Stimulated activated naive CD8-positive, alpha-beta T cell treated with anti-CD3 and anti-CD28 coated beads, Interleukin-15, Interleukin-2, amounts not matched to agents 100 U/mL and 50 U/mL, for 24 hours (primary cell): ENCODE data around the gene KCNN2.

Source experiments
- ATAC-seq: fragments of 150-1000 bp; cut with Tn5 transposase; one replicate; pipeline ENCODE4 v1.10.0; 2021
- DNase-seq: peaks from one replicate; pipeline ENCODE4 v3.0.0; 2021

KCNN2 gene

GRCh38 chr5:114362977-114363761, 1.3 kb downstream of the KCNN2 start:
- no peak for DNase-seq
- peak; percentile 40 for ATAC-seq

- DNase-seq (no peak), ATAC-seq (no peak)
Observed at GRCh38 chr5:114363837-114364236, 2.0 kb downstream of the KCNN2 start.

DNA sequence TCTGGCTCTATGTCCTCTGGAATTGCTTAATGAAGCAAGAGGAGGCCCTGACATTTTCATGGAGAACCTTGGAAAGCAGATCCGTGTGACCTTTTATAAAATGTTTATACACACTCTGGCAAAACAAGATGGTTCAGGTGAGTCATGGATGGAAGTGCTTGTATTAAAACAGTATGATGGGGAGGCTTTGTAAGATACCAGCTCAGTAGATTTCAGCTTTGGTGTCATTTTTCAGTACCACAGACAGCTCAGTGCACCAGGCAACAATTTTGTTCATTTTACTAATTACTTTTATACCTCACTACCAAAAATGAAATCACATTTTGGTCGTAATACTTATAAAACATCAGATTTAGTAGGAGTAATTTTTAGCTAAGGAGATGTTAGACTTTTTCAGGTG, 5.2 kb downstream of the KCNN2 start:
- no peak for DNase-seq
- ATAC-seq = no peak

DNA sequence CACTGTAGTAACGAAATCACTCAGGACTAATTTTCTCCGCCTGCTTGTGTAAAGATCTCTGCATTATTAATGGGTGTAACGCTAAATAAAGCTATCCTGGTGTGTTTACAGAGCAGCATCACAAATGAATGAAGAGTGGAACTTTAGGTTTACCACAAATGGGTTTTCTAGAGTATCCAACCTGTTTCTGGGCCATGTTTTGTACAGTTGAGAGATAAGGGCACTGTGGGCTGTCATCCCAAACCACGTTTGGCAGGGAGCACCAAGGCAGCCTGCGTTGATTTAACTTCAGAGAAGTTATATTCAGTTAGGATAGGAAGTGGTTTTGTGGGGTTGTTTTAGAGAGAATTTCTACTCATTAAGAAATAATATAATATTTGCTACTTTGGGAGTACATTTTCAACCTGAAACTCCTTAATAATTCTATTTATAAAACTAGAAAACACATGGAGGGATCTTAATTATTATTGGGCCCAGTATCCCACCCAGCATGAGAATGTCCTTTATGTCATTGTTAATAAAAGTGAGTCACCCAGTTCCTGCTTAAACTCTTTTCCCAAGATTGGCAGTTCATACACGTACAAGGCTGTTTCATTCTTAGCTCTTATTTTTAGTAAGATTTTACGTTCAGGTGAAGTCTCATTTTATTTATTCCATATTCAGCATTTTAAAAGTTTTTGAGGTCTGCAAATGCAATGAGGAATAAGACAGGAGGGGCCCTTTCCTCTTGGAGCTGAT, 8.0 kb downstream of the KCNN2 start:
- no peak for ATAC-seq

DNA sequence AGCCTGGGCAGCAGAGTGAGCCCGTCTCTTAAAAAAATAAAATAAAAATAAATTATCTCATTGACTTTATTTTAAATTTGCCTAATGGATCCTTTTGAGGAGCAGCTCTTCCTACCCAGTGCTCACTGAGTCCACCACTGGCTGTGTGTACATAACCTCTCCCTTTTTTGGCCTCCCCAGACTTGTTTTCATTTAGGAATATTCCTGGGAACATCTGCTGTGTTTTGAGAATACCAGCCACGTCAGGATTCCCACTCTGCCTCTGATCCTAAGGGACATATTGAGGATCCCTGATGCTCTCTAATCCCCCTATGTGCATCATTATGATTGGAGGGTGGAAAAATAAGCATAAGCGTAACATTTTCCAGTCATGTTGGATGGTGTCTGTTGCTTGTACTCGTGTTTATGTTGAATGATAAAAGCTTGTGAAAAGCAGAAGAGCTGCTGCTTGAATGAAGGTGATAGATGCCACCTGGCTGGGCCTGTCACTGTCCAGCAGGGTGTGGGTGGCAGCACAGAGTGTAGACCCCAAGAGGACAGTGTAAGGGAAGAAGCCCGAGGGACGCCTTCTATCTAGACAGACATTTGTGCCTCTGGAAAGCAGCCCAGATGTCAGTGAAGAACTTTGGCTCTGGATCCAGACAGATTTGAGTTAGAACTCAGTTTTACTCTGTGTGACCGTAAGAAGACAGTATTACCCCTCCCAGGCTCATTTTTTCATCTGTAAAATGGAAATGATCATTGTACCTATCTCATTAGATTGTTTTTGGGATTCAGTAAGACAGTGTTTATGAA, 15.4 kb downstream of the KCNN2 start:
- DNase-seq (no peak), ATAC-seq (no peak)

More for the DNA sequence above, 8.0 kb downstream of the KCNN2 start:
- no peak for DNase-seq

GRCh38 chr5:114377946-114378345, 16.1 kb downstream of the KCNN2 start:
- ATAC-seq = no peak

DNA sequence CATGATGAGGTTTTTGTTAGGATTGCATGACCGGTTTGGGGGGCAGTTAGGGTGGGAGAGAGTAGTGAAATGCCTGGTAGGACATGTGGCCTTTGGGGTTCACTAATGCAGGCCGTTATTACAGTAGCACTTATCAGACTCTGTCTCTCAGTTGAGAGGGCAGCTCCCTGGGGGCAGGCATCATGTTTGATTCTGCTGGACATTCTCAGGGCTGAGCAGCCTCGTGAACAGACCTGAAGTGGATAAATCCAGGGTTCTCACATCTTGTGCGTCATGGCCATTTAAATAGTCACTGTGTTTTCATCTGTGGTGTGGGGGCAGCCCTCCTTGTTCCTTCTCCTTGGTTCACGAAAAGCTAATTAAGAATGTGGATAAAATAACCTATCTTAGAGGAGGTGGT, 18.9 kb downstream of the KCNN2 start:
- ATAC-seq (no peak), DNase-seq (no peak)

More at GRCh38 chr5:114377946-114378345, 16.1 kb downstream of the KCNN2 start:
- DNase-seq = no peak

GRCh38 chr5:114387433-114387832, 25.6 kb downstream of the KCNN2 start:
- DNase-seq = no peak

DNA sequence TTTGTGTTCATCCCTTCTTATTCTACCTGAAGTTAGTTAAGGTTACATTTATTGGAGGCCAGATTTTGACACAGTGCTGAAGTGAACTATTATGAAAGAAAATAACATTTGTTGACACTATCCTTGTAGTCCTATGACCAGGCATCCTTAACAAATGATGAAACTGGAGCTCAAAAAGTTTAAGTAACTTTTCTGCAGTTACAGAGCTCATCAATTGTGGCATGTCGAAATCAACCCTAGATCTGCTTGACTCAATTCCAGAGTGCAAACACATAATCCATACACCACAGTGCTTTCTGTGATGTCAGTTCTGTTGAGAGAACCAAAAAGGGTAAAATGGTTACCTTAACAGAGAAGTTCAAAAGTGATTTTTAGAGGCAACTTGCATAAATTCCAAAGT, 28.6 kb downstream of the KCNN2 start:
- no peak for ATAC-seq
- no peak for DNase-seq

More at GRCh38 chr5:114387433-114387832, 25.6 kb downstream of the KCNN2 start:
- ATAC-seq = no peak

- no peak for ATAC-seq
- DNase-seq = no peak
Observed at GRCh38 chr5:114391321-114391720, 29.5 kb downstream of the KCNN2 start.

- no peak for DNase-seq
- ATAC-seq = no peak
Observed at GRCh38 chr5:114393159-114393558, 31.3 kb downstream of the KCNN2 start.

DNA sequence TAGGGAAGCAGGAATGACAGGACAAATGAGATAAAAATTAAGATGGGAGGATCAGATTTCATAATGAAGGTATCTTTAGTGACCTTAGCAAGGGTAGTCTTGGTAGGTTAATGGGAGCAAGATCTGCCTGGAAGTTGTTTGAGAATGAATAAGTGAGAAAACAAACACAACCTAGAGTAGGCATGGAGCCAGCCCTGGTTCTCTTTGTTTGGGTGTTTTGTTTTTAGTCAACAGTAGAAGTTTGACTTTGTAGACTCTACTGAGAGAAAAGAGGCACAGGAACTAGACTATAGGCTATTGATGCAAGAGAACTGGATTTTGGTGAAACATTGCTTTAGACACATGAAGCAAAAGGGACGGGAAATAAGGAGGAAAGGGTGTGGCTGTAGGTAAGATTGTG, 40.3 kb downstream of the KCNN2 start:
- ATAC-seq (no peak), DNase-seq (no peak)

GRCh38 chr5:114407783-114408182, 45.9 kb downstream of the KCNN2 start:
- DNase-seq (no peak), ATAC-seq (no peak)

DNA sequence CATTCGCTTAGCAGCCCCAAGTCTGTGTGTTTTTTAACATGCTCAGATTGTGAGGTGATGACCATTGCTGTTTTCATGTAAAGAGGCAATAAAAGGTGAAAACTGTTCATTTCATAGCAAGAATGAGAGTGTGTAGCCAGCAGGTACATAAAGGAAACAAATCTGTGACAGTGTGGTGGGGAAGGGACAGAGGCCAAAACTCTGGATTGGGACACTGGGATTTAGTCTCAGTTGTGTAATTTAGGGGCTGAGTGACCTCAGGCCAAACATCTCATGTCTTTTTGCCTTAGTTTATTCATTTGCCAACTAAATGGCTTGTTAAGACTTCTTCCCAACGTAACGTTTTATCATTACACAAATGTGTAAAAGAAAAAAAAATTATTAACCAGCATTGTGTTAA, 47.0 kb downstream of the KCNN2 start:
- DNase-seq = no peak
- ATAC-seq = no peak

DNA sequence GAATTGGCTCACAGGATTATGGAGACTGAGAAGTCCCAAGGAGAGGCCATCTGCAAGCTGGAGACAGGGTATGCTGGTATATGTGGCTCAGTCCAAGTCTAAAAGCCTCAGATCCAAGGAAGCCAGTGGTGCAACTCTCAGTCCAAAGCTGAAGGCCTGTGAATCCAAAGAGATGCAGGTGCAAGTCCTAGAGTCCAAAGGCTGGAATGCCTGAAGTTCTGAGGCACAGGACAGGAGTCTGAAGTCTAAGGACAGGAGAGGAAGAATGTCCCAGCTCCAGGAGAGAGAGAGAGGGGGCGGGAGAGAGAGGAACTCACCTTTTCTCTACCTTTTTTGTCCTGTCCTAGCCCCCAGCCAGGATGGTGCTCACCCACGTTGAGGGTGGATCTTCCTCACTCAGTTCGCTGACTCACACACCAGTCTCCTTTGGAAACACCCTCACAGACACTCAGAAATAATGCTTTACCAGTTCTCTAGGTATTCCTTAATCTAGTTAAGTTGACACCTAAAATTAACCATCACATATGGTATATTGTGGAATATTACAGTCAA, 49.6 kb downstream of the KCNN2 start:
- ATAC-seq (no peak), DNase-seq (no peak)

DNA sequence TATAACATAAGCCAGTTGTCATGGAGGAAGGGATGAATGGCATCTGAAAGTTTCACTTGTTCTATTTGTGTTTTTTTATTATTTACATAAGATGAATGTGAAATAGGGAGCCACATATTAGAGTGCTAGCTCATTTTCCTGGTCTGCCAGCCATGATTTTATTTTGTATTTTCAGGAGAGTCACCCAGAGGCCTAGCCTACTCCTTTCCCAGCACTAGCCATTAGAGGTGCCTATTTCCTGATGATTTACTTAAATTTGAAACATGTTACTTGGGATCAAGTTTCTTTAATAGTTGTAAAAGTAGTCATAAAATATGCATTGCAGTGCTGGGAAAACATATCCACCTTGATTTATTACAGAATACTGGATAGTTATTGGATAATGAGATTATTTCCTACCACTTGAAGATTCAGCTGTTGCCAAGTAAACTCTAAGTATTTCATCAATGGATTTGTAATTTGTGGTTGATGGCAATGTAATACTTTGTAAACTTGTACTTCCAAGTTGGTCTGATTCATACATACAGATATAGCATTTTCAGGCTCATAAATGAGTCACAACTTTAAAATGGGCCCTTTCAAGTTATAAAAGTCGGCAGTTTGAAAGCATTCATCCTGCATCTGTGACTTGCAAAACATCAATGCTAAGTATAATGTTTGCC, 50.8 kb downstream of the KCNN2 start:
- no peak for ATAC-seq
- DNase-seq = no peak

DNA sequence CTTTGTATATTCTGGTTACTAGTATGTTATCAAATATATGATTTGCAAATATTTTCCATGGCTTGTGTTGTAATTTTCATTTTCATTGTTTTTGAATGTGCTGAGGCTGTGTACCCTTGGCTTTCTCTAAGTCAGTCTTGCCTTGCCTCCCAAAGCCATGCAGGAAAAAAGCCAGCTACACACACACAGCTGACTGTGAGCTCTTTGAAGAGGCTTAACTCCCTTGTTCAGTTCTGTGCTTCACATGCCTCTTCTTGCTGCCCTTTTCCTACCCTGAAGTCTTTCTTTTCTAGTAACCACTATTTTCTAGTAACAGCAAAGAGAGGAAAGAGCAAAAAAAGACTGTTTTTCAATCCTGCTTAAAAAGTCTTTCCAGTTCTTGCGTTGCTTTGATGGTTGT, 53.9 kb downstream of the KCNN2 start:
- DNase-seq = no peak
- no peak for ATAC-seq

GRCh38 chr5:114416254-114416653, 54.4 kb downstream of the KCNN2 start:
- ATAC-seq (no peak), DNase-seq (no peak)

GRCh38 chr5:114417519-114417918, 55.6 kb downstream of the KCNN2 start:
- no peak for DNase-seq
- no peak for ATAC-seq

DNA sequence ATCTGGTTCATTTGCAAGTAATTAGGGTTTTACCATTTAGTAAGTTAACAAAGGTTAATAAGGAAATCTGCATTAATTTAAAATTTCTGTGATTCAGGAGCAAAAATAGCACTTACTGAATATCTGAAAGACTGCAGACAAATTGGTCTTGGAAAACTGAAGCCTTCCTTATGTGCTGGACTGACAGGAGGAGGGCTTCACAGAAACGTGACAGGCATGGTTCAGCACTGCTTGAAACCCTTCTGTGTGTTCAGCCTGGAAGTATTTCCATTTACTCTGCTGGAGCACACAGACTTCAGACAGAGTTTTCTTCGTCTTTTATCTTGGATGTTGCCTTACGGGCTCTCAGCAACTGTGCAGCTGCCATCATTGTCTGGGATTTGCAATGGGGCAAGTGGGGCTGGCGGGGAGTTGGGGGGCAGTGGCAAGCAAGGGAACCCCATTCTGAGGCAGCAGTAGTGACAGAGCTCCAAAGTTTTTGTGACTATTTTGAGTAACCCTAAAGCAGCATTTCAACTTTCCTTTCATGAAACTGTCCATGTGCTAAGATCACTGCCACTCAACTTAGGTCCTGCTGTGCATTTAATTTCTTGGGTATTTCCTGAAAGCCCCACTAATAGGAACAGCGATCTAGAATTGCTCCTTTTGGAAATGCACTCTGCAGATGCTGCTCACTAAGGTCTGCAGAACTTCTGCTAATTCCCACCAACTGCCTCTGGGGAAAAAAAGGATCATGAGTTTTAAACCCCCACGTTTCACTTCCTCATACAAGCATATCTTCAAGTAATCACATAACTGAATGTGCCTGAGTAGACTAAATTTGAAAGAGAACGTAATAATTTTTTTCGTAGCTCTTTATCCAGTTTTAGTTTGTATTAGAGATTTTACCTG, 56.6 kb downstream of the KCNN2 start:
- DNase-seq (no peak), ATAC-seq (no peak)

DNA sequence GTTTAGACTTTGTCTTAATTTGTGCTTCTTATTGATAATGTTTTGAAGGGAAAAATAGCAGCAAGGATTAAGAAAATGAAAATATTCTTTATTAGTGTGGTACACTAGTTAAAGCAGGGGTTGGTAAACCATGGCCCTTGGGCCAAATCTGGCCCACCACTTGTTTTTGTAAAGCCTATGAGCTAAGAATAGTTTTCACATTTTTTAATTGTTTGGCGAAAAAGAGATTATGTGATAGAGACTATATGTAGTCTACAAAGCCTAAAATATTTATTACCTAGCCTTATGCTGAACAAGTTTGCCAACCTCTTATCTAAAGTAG, 57.2 kb downstream of the KCNN2 start:
- DNase-seq (no peak), ATAC-seq (no peak)
